Endometrial microvascular endothelial cells (primary cell): Measurements from ENCODE around the gene ZNF629. TPM values are rescaled to one million over a fixed set of nuclear protein-coding genes. Genes with fewer than 3 reads are reported as not detected.

Experiments used
- in situ Hi-C: cut with HindIII; loops from 2 replicates; pipeline ENCODE4 v1.10.0; 2017; ENCODE audit warnings: low sequenced_read_pairs, low pct_unique_long_range_greater_than_20kb; ENCODE audit errors: inconsistent ontology term
- total RNA-seq: library from RNA; depleted of rRNA; stranded (reverse); fragments of >200 nt; gene quantifications from one replicate; pipeline ENCODE4 v1.2.3, GENCODE V29; 2015; ENCODE audit errors: inconsistent ontology term

ZNF629 gene
- total RNA-seq, 1 donor from 2014 or later = 6.1 TPM

DNA sequence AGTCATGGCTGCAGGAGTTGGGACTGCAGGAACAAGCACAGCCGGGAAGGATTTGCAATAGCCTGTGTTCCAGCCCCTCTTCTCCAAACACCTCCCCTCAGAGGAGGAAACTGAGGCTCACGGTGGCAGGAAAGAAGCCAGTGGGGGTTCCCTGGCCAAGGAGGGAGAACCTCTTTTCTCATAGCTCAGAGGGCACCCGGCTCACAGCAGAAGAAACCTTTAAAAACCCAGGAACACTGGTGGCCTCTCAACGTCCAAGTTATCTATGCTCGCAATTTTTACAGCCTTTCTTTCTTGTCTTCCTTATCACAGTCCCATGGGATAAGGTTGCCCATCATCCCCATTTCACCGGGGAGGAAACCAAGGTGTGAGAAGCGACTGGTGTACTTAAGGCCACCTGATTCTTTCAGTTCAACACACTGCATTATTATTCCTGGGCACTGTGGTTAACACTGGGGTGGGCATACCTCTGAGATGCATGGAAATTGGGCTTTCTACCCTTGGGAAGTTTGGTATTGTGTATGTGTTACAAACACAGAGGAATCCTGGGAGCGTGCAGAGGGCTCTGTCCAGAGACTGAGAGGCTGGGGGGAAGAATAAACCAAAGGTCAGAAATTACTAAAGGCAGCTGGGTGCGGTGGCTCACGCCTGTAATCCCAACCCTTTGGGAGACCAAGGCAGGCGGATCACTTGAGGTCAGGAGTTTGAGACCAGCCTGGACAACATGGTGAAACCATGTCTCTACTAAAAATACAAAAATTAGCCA is 791 bp upstream of the ZNF629 start:
- in situ Hi-C loops = no loop called here

DNA sequence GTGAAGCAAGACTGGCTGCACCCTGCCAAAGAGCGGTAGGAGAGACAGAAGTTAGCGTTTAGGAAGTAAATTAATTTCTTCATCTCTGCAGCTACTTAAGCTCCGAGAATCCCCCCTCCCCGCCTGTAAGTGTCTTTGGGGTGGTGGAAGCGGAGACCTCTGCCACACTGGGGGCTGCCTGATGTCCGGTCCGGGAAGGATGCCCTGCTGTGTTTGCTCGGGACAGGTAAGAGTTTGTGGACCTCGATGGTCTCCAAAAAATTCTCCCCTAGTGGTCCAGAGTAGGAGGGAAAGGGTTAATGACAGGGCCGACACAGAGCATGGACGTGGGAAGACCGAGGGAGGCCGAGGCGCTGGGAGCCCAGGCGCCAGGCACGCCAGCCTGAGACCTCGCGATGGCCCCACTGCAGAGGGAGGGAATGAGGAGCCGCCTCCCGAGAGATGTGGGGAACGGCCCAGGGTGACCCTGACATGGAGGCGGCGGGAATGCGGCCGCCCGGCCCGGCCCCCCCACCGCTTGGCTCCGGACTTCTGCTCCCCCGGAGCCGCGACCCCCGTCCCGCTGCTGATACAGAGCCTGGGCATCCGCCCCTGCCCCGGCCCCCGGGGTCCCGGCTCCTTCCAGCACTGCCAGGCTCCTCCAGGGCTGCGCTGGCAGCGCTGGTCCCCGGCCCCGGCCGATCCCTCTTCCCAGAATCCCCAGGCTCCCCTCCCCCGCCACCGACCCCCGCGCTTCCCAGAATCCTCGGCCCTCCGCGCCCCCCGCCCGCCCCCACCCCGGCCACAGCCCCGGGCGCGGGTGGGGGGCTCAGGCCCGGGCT is 680 bp downstream of the ZNF629 start:
- in situ Hi-C loops = no loop called here

DNA sequence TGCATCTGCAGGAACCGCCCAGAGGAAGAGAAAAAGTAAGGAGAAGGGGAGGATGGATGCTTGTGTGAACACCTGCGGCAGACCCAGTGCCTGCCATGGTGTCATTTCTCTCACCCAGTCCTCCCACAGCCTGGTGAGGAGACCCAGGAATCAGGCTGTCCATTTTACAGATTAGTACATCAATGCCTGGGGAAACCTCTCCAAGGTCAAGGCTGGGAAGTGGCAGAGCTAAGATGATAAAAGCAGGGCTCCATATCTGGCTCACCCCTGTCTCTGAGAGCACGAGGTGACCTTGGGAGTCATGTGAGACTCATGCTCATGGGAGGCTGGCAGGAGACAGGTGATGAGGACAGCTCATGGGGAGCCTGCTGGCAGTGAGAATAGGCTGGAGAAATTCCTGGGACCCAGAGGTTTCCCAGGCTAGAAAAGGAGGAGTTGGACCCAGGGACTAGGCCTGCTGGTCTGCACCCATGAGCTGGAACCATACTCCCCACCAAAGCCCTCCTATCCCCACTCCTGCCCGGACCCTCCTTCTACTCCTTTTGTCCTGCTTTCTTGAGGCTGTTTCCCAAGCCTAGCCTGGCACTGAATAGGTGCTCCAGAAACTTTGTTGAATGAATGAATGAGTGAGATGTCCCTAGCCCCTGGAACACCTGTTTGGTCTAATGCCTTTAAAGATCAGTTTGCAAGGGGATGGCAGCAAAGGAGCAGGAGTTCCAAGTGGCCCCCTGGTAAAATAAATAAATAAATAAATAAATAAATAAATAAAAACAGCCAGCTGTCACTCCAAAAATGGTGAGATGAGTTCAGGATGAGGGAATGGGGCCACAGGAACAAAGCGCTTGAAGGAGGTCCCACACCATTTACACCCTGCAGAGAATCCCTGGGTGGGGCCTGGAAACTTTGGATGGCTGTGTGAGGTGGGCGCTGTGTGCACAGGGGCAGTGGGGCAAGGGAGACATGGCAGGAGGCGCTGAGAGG is 1.6 kb downstream of the ZNF629 start:
- in situ Hi-C loops = no loop called here

DNA sequence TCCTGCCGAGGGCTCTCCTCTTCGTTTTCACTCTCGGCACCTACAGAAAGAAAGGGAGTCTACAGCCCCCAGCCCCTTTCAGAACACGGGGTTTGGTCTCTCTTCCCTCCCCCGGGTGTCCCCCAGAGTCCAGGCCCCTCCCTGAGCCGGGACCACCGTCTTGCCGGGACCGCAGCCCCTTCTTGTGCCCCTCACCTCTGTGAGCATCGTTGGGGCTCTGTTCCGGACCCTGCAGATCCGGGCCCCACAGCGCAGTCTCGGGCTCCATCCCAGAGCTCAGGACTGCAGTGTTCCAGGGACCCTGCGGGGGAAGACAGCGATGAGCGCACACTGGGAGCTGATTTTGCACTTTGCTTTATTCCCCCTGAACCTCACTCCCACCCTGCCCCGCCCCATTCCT is 2.8 kb downstream of the ZNF629 start:
- in situ Hi-C loops = no loop called here

DNA sequence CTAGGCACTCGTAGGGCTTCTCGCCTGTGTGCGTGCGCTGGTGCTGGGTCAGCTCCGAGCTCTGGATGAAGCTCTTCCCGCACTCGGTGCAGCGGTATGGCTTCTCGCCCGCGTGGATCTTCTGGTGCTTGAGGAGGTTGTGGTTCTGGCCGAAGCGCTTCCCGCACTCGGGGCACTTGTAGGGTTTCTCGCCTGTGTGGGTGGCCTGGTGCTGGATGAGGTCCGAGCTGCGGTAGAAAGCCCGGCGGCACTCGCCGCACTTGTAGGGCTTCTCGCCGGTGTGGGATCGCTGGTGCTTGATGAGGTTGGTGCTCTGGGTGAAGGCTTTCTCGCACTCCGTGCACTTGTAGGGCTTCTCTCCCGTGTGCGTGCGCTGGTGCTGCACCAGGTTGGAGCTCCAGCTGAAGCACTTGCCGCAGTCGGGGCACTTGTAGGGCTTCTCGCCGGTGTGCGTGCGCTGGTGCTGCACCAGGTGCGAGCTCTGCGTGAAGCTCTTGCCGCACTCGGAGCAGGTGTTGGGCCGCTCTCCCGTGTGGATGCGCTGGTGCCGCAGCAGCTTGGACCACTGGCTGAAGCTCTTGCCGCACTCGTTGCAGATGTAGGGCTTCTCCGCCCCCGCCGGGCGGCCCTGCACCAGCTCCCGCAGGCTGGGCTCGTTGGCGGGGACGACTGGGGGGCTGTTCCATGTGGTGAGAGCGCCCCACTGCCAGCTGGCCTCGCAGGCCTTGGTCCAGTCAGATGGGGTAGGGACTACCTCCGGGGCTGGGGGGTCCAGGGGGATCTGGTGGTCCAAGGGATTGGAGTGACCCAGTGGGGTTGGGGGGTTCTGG is 3.5 kb downstream of the ZNF629 start:
- in situ Hi-C loops = no loop called here

DNA sequence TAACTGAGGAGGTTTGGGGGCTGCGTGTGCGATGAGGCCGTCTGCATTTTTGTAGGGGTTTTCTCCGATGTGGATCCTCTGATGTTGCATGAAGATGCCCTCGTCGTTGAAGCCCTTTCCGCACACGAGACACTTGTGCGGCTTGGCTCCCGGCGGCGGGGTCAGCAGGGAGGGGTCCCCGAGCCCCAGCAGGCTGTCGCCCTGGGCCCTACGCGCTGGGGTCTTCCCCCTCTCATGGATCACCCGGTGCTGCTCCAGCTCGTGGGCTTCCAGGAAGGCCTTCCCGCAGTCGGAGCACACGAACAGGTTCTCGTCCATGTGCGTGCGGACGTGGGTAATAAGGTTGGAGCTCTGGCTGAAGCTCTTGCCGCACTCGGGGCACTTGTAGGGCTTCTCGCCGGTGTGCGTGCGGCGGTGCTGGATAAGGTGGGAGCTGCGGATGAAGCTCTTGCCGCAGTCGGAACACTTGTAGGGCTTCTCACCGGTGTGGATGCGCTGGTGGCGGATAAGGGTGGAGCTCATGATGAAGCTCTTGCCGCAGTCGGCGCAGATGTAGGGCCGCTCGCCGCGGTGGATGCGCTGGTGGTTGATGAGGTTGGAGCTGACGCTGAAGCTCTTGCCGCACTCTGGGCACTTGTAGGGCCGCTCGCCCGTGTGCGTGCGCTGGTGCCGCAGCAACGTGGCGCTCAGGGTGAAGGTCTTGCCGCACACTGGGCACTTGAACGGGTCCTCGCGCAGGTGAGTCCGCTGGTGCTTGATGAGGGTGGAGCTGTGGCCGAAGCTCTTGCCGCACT is 4.3 kb downstream of the ZNF629 start:
- in situ Hi-C loops = no loop called here

DNA sequence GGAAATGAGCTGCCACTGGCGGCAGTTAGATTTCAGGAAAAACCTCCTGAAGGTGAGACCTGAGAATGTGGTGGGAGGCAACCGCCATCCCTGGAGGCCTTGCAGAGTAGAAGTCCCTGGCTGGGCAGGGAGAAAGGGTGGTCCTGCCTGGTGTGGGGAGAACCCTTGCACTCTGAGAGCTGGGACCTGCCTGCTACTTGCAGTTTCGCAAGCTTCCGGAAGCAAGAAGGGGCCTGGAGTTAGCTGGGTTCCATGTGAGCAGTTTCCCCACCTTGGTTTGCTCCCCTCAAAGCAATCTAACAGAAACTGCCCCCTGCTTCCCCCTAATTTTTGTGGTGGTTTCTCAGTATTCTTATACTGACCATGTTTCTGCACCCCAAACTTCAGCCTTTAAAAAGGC is 6.5 kb downstream of the ZNF629 start:
- in situ Hi-C loops = no loop called here

DNA sequence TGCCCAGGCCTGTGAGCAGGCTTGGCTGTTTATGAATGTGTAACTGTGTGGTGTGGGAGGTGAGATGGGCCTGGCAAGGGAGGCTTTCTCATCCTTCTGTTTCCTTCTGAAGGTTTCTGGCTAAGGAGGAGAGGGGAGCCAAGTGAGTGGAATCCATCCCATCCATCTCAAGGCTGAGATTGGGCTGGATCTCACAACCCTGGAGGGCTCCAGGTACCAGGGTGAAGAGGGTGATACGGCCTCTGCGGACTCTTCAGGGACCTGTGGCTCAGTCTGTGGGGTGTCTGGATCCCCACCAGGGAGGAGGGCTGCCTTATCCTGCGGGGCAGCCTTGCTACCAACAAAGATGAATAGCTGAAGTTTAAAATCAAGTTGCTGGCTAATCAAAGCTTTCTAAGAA is 7.0 kb downstream of the ZNF629 start:
- in situ Hi-C loops = no loop called here

DNA sequence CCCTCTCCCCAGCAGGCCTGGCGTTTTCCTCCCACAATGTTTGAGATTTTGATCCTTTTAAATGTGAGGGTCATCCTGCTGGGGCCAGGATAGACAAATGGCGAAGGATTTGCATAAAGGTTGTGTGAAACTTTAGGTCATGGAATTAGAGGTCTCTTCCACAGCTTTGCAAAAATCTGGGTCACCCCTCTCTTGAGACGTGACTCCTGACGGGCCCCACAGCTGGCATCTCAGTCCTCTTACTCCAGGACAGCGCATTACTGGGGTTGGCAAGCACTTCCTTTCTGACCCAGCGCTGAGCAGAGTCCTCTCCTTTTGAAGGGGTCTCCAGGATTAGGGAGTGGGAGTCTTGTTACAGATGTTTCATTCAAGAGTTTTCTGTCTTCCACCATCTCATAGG is 7.4 kb downstream of the ZNF629 start:
- in situ Hi-C loops = no loop called here

DNA sequence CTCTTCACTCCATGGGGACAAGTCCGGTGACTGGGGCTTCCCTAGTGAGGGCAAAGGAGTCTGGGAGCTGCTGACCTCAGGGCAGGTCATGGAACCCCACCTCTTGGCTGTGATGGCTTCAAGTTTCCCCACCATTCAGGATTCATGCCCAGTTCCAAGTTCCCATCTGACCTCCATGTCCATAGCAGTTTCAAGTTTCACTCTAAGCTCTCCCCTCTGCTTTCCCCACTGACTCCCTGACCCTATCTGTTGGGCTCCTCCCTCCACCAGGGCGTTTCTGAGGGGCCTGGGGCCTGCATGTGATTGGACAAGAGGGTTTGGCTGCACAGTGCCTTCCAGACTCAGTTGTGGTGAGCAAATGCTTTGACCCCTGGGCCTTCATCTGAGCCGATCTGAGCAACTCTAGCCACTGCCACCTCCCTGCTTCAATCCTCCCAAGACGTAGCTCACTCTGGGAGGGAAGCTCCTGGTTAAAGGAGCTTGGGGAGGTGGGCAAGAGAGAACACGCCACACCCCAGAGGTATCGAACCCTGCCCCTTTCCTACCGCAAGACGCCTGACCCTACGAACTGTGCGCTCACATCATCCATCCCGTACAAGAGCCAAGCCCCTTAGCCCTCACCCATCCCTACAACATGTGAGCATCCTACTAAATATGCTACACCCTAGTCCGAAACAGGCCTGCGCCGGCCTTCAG is 8.3 kb downstream of the ZNF629 start:
- in situ Hi-C loops = no loop called here

DNA sequence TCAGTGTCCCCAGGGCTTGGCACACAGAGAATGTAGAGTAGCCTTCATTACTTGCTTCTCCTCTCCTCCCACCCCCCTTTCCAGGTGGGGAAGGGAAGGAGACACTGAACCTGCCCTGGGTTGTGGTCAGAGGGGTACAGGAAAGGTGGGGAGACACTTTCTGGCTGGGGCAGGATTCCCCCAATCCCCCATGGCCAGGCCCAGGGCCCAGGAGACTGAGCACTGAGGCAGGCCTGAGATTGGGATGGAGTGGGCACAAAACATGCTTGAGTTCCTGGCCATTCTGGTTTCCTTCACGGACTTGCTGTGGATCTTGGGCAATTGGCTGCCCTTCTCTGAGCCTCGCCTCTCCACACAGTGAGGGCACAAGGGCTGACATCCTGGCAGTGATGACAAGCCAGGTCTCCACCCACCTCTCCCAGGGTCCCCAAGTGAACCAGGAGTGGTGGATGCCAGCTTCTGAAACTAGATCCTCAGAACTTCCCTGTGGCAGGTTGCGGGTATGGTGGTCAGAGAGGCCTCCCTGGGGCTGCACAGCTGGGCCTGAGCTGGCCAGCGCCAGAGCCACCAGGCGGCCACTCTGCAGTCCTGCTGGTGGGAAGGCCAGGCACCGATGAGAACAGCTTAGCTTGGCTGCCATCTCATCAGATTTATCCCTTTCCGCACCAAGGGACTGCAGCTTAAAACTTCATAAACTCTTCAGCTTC is 9.3 kb downstream of the ZNF629 start:
- in situ Hi-C loops = no loop called here

DNA sequence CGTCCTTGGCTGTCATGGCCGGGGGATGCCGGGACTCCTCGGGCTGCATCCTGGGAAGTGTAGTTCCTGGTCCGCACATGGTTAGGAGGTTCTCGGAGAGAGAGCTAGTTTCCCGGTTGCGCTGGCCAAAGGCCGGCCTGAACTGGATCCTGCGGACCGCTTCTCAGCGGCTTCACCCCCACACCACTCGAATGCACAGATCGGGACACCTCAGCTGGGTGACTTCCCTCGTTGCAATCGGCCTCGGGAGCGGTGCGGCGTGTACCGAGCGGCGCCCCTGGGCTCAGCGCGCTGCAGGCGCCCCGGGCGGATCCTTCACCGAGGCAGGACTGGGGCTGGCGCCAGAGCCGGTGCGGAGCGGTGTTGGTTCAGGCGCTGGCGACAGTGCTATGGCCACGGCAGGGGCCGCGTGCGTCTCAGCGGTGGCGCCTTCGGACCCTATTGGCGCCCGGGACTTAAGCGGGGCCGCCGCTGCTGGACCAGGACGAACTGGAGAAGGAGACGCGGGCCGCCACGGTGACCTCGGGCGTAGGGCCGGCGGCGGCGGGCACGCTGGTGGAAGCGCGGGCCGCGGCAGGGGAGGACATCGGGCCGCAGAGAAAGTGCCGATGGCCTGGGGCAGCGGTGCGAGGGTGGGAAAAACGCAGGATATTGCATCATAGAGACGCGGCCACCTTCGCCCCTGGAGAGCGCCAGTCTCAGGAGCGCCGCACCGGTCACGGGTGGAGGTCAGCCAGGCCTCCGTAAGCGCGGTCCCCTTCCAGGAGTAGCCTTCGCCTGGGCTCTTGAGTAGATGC is 11.4 kb downstream of the ZNF629 start:
- in situ Hi-C loops = no loop called here

DNA sequence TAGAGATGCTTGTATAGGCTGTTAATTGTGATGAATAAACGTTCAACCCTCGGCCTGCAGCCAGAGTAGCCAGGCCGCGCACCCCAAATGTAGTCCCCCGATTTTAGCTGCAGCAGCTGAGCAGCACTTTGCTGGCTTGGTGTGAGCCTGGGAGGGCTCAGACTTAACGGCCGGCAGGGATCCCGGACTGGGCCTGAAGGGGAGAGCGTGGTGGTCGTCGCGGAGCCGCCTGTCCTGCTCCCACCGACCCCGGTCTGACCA is 11.9 kb downstream of the ZNF629 start:
- in situ Hi-C loops = no loop called here

DNA sequence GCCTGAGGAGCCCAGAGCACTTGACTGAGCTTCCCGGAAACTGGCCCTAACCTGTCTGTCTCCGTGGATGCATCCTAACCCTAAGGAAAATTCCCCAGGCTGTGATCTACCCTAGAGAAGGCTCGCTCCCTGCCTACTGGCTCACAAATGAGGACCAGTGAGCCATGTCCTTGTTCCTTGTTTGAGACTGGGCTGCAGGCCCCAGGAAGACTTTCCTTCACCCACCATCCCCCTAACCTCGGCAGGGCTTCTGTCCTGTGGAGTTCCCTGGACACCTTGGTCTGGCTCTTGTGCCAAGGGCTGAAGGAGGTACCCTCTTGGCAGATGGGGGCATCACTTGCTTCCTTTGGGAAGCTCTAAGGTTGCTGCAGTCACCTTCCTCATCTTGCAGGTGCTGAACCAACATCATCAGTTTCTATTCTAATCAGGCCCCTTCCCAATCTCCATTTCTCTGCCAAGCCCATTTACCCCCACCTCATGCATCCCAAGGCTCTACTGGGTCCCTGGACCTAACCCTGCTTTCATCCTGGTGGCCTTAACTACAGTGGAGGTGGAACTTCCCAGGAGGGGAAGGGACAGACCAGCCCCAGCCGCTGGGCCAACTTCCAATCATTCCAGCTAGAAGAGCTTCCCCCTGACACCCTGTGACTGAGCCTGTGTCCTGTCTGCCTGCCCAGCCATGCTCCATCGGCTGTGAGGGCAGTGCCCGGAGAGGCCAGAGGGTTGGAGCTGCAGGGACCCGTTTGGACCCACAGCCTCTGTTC is 12.5 kb downstream of the ZNF629 start:
- in situ Hi-C loops = no loop called here

DNA sequence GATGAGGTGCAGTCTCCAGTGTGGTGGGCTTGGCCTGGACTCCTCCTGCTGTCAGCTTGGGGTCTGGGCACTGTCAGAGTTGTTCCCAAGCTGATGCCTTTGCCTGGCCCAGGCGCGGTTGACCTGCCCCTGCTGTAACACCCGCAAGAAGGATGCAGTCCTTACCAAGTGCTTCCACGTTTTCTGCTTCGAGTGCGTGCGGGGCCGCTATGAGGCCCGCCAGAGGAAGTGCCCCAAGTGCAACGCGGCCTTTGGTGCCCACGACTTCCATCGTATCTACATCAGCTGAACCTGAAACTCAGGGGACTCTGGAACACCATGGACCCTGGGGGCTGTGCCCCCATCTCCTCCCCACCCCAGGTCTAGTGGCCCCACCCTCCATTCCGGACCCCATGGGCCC is 13.2 kb downstream of the ZNF629 start:
- in situ Hi-C loops = no loop called here
